ENCODE data around the gene LAD1.

LAD1 gene

DNA sequence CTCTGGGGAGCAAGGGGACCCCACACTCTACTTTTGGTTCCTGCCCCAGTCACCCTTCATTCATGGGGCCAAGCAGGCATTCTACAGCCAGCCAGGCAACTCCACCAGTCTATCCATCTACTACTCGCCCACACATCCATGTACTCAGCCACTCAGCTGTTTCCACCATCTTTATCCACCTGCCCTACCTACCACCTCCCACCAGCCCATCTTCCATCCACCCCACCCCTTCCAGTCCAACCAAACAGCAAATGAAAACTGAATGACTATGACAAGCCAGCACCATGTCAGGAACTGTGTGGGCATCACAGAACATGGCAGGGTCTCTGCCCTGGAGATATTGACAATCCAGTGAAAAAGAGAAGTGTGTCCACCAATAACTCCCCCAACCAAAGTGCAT lies 7.9 kb downstream of the LAD1 start:
- H3K9me3 ChIP-seq (ENCODE audit: insufficient read depth, low read depth, low read length), result no peaks in the 10 kb centered on the region
- no peaks in the 10 kb centered on the region for H3K9me2 ChIP-seq (replicated peaks; ENCODE audit: low read depth, low read length)
- no peak overlapping the region for H3K4me3 ChIP-seq (ENCODE audit: low read length, poor library complexity, severe bottlenecking)
- H2AFZ ChIP-seq (ENCODE audit: low read length), result no peak overlapping the region
- no peak overlapping the region for H3K9ac ChIP-seq (ENCODE audit: low read depth, low read length, poor library complexity, severe bottlenecking)
- TF ChIP-seq EZH2phosphoT487 (IDR thresholded peaks at IDR 0.05; ENCODE audit: borderline replicate concordance), result no peak
- TF ChIP-seq, protein P1, sequence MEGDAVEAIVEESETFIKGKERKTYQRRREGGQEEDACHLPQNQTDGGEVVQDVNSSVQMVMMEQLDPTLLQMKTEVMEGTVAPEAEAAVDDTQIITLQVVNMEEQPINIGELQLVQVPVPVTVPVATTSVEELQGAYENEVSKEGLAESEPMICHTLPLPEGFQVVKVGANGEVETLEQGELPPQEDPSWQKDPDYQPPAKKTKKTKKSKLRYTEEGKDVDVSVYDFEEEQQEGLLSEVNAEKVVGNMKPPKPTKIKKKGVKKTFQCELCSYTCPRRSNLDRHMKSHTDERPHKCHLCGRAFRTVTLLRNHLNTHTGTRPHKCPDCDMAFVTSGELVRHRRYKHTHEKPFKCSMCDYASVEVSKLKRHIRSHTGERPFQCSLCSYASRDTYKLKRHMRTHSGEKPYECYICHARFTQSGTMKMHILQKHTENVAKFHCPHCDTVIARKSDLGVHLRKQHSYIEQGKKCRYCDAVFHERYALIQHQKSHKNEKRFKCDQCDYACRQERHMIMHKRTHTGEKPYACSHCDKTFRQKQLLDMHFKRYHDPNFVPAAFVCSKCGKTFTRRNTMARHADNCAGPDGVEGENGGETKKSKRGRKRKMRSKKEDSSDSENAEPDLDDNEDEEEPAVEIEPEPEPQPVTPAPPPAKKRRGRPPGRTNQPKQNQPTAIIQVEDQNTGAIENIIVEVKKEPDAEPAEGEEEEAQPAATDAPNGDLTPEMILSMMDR (conservative IDR thresholded peaks at IDR 0.05; ENCODE audit: low read length), result no peak
- H4K20me1 ChIP-seq (ENCODE audit: insufficient read depth, low read length, poor library complexity, severe bottlenecking), result no peaks in the 10 kb centered on the region
- H3K4me2 ChIP-seq (ENCODE audit: low read depth, low read length, poor library complexity, severe bottlenecking), result no peak overlapping the region
- no peaks in the 10 kb centered on the region for H3K36me3 ChIP-seq (ENCODE audit: insufficient read depth, low read length)
- no peaks in the 10 kb centered on the region for H3K4me1 ChIP-seq (ENCODE audit: insufficient read depth, low read length, poor library complexity, severe bottlenecking)
- H3K27me3 ChIP-seq (ENCODE audit: insufficient read depth, low read length, poor library complexity, severe bottlenecking), result no peaks in the 10 kb centered on the region
- H3K79me2 ChIP-seq (ENCODE audit: insufficient read depth, low read length), result no peaks in the 10 kb centered on the region
- no peaks in the 10 kb centered on the region for H3F3A ChIP-seq (ENCODE audit: low read depth)

DNA sequence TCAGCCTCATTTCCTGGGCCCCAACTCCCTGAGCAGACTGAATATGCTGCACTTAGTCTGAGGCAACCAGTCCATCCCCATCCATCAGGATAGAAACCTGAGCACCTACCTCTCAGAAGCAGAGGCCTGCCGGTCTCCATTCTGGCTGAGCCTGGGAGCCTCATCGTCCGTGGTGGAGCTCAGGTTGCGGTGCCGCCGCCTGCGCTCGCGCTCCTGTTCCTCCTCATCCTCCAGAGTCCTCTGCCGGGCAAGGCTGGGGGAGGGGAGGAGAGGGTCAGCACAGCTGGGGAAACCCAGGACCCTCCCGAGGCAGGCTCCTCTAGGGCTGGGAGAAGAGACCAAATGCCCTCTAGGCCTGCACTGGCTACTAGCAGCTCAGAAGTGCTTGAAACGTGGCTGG lies 10.1 kb downstream of the LAD1 start:
- Histone ChIP-seq H3F3A (ENCODE audit: low read depth) (no peaks in the 10 kb centered on the region), H3K9me3 (ENCODE audit: insufficient read depth, low read depth, low read length) (no peaks in the 10 kb centered on the region), H3K27me3 (ENCODE audit: insufficient read depth, low read length, poor library complexity, severe bottlenecking) (no peaks in the 10 kb centered on the region), H3K79me2 (ENCODE audit: insufficient read depth, low read length) (no peaks in the 10 kb centered on the region), H4K20me1 (ENCODE audit: insufficient read depth, low read length, poor library complexity, severe bottlenecking) (no peaks in the 10 kb centered on the region), H3K9ac (ENCODE audit: low read depth, low read length, poor library complexity, severe bottlenecking) (no peak overlapping the region), H3K4me2 (ENCODE audit: low read depth, low read length, poor library complexity, severe bottlenecking) (no peak overlapping the region), H3K9me2 (replicated peaks; ENCODE audit: low read depth, low read length) (no peaks in the 10 kb centered on the region), H3K4me1 (ENCODE audit: insufficient read depth, low read length, poor library complexity, severe bottlenecking) (no peaks in the 10 kb centered on the region), H3K36me3 (ENCODE audit: insufficient read depth, low read length) (no peaks in the 10 kb centered on the region), H3K4me3 (ENCODE audit: low read length, poor library complexity, severe bottlenecking) (no peak overlapping the region), H2AFZ (ENCODE audit: low read length) (no peak overlapping the region)
- no peak for TF ChIP-seq EZH2phosphoT487 (IDR thresholded peaks at IDR 0.05; ENCODE audit: borderline replicate concordance)
- TF ChIP-seq, protein P1 (conservative IDR thresholded peaks at IDR 0.05; ENCODE audit: low read length), result no peak

DNA sequence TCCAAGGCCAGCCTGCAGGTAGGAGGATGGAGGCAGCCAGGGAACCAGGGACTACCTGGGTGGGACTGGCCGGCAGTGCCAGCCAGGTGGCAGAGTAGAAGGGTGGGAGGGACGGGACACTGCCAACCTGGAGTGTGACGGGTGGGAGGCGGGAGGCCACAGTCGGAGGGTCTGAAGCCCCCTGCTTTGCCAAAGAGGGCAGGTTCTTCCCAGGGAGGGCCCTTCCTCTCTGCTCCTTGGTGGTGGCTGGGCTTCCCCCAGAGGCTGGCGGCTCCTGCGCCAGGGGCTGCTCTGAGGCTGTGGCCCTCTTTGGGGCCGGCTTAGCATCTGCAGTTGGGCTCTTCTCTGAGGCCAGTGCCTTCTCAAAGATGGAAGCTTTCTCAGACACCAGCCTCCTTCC lies 12.9 kb downstream of the LAD1 start:
- Histone ChIP-seq H3K4me3 (ENCODE audit: low read length, poor library complexity, severe bottlenecking) (no peak overlapping the region), H3K9me3 (ENCODE audit: insufficient read depth, low read depth, low read length) (no peaks in the 10 kb centered on the region), H3K4me1 (ENCODE audit: insufficient read depth, low read length, poor library complexity, severe bottlenecking) (no peaks in the 10 kb centered on the region), H3F3A (ENCODE audit: low read depth) (no peaks in the 10 kb centered on the region), H3K9ac (ENCODE audit: low read depth, low read length, poor library complexity, severe bottlenecking) (no peak overlapping the region), H4K20me1 (ENCODE audit: insufficient read depth, low read length, poor library complexity, severe bottlenecking) (no peaks in the 10 kb centered on the region), H3K4me2 (ENCODE audit: low read depth, low read length, poor library complexity, severe bottlenecking) (no peak overlapping the region), H3K27me3 (ENCODE audit: insufficient read depth, low read length, poor library complexity, severe bottlenecking) (no peaks in the 10 kb centered on the region), H2AFZ (ENCODE audit: low read length) (no peak overlapping the region), H3K36me3 (ENCODE audit: insufficient read depth, low read length) (no peaks in the 10 kb centered on the region), H3K79me2 (ENCODE audit: insufficient read depth, low read length) (no peaks in the 10 kb centered on the region), H3K9me2 (replicated peaks; ENCODE audit: low read depth, low read length) (no peaks in the 10 kb centered on the region)
- no peak for TF ChIP-seq EZH2phosphoT487 (IDR thresholded peaks at IDR 0.05; ENCODE audit: borderline replicate concordance)
- TF ChIP-seq, protein P1 (conservative IDR thresholded peaks at IDR 0.05; ENCODE audit: low read length), result no peak
